ENCODE measurements around the gene NECTIN3.

The NECTIN3 gene, protein sequence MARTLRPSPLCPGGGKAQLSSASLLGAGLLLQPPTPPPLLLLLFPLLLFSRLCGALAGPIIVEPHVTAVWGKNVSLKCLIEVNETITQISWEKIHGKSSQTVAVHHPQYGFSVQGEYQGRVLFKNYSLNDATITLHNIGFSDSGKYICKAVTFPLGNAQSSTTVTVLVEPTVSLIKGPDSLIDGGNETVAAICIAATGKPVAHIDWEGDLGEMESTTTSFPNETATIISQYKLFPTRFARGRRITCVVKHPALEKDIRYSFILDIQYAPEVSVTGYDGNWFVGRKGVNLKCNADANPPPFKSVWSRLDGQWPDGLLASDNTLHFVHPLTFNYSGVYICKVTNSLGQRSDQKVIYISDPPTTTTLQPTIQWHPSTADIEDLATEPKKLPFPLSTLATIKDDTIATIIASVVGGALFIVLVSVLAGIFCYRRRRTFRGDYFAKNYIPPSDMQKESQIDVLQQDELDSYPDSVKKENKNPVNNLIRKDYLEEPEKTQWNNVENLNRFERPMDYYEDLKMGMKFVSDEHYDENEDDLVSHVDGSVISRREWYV

GRCh38 chr3:111071257-111072030, at the start of gene NECTIN3:
Gene NECTIN3 (plus strand): TSS chr3:111071816. CDS start chr3:111072018, 202 bp downstream.
- peak; percentile 46 to 57 for DNase-seq

DNA sequence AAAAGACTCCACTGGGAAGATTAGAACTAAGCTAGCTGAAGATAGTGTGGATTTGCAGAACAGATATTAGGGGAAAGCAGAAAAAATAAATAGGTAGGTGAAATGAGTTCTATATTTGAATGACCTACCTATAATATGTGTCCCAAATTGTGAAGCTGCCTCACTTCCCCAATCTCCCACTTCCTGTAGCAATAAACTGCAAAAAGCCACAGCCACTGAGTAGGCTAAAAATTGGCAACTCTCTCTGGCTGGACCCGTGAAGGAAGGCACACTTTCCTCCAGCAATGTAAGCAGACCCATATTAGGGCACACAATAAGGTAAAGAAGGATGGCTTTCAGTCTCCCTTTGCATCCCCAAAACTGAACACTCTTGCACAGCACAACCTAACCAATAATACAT, 43.7 kb upstream of the NECTIN3 start:
- DNase-seq = no peak

GRCh38 chr3:111031538-111031937, 40.1 kb upstream of the NECTIN3 start:
- no peak for DNase-seq

DNA sequence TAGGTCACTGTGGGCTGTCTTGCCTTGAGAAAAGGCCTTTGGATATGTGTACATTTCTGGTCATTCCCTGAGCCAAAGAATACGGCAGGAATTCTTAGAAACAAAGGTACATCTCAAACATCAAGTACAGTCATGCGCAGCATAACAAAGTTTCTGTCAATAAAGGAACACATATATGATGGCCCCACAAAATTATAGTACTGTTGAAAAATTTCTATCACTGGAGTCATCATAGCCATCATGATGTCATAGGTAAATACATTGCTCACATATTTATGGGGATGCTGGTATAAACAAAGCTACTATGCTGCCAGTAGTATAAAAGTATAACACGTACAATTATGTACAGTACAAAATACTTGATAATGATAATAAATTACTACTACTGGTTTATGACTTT, 38.9 kb upstream of the NECTIN3 start:
- DNase-seq = no peak

- DNase-seq = no peak
Observed at GRCh38 chr3:111033470-111034050, 38.1 kb upstream of the NECTIN3 start.

GRCh38 chr3:111035316-111035715, 36.3 kb upstream of the NECTIN3 start:
- no peak for DNase-seq

GRCh38 chr3:111035902-111036301, 35.7 kb upstream of the NECTIN3 start:
- DNase-seq = no peak

GRCh38 chr3:111040959-111041358, 30.7 kb upstream of the NECTIN3 start:
- DNase-seq = no peak

- no peak for DNase-seq
Observed at GRCh38 chr3:111045564-111045963, 26.1 kb upstream of the NECTIN3 start.

DNA sequence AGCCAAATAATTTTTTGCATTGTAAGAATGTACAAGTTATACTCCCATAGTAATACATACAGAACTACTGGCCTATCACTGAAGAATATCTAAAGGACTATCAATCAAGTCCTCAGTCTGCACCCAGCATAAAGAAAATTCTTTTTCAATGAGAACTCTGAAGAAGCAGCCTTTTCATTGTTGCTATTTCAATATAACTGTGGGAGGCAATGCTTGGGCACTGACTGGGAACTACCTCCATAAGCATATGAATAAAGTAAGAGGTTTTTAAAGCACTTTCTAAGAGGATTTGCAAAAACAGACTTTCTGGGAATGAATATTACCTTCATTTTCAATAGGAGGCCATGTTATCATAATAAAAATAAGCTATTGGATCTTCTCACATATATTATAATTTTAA, 24.6 kb upstream of the NECTIN3 start:
- no peak for DNase-seq

DNA sequence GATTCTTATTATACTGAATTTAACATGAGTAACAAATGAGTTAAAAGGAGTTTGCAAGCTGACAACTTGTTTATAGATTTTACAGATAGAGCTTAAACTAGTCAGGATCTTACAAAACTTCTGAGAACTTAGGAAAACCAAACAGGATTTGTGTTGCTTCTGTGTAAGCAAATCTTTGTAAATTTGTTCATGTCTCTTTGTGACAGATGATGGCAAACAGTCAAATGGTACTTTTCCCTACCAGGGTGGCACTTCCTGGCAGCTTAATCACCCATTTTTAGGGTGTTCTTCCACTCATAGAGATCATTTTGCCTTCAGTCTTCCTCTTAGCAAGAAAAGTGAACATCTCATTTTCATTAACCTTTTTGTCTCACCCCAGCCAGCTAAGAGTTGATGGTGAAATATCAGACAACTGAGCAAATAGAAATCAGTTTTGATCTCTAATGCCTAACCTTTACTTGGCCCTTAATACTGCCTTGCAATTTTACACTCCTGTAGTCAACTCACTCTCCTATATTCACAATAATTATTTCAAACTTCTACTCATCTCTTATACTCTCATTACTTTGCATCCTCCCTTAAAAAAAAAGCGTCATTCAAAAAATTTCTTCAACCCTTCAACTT, 23.7 kb upstream of the NECTIN3 start:
- DNase-seq = no peak

DNA sequence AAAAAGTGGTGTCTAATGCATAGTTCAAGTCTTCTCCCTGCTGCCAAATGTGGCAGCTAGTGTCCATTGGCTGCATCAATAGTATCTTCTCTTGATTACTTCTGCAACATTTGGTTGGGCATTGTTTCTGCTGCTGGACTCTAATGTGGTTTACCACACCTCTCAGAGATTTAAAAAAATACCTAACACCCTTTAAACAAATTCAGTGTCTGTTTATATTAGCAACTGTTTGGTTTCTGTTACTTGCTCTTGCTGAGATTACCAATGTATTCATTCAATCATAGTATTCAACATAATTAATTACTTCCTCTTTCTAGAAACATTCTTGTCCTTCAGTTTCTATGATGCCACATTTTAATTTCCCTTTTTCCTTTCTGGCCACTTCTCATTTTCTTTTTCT, 20.3 kb upstream of the NECTIN3 start:
- DNase-seq = peak in 1 of 2 donors; percentile 9

GRCh38 chr3:111068574-111068973, 3.0 kb upstream of the NECTIN3 start:
- no peak for DNase-seq

DNA sequence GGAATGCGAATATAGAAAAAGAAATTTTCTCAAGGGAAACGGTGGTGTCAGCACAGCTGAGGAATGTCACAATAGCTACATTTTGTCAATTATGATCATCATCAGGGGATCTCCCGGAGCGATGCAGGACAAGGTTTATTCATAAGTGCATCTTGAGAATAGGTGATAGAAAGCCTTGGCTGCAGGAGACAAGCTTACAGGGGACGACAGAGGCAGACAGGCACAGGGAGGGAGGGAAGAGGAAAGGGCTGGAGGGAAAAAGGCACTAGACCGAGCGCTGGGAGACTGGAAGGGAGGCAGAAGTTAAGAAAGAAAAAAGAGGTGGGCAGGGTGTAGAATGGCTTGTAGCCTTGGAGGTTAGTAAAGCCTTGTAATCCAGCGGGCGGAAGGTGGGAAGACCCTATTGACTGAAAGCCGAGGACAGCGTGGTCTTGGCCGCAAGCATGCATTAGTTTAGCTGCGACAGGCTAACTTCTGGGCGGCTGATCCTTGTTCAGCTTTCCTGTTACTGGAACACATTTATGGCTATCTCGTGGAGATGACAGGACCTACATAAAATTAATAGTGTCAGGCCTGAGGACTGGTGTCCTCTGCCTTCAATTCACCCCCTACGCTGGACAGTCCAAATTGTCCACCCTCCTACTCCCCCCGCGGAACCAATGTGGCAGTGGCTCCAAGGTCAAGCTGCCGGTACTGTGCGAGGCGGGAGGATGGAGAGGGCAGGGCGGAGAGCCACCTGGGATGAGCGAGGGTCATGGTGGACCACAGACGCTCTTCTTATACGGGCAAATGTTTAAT, 1.4 kb upstream of the NECTIN3 start:
- DNase-seq = no peak

- DNase-seq = peak in 1 of 2 donors; percentile 16
Observed at GRCh38 chr3:111070772-111071256, 802 bp upstream of the NECTIN3 start.

DNA sequence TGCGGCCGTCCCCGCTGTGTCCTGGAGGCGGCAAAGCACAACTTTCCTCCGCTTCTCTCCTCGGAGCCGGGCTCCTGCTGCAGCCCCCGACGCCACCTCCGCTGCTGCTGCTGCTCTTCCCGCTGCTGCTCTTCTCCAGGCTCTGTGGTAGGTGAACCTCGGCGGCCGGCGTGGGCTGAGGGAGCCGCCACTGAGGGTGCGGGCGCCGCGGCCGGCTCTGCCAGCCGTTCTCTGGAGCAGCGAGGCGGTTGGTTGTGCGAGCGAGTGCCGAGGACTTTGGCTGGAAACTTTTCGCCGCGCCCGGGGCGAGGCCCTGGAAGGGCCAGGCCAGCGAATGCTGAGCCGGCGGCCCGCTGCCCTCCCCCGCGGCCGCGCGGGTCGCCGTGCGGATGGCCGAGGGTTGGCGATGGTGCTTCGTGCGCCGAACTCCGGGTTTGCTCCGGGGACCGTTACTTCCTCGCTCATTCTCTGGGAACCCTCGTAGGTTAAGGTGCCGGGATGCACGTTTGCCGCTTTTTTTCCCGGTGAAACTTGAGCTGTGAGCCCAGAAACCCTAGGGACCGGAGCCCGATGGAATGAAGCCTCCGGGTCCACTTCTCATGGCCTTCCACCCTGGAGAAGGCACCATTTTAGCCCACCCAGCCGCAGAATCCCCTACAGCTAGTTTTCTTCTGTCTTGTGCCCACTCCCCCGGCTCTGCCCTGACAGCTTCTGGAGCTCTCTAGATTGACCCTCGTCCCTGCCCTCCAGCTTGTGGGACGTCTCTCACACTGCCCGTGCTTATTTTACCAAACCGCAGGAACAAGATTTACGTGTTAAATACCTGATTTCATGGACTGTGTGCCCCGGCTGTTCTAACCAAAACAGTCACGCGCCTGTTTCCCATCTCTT, 660 bp downstream of the NECTIN3 start:
- DNase-seq = no peak

DNA sequence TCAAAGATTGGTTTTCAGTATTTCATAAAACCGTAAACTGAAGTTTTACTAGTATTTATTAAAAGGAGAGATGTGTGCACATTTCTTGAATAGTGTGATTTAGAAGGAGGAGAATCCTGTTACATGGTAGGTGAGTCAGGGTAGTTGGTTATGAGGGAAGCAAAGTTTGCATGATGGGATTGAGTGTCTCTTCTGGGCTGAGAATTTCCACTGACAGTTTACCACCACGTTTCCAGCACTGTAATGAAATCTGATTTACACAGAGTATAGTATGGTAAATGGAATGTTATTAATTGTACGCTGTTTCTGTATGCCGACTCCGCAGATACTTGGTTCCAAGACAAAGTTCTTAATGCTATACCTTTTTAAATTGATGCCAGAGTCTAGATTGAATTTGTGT, 1.6 kb downstream of the NECTIN3 start:
- no peak for DNase-seq

DNA sequence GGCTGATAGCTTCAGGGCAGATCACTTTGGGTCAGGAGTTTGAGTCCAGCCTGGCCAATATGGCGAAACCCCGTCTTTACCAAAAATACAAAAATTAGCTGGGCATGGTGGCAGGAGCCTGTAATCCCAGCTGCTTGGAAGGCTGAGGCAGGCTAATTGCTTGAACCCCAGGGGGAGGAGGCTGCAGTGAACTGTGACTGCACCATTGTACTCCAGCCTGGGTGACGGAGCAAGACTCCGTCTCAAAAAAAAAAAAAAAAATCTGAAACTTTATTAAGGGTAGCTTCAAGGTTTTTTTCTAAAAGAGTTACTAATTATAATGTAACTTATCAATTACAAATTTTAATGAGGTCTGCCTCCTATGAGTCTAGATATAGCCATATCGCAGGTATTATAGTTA, 5.1 kb downstream of the NECTIN3 start:
- DNase-seq = no peak

DNA sequence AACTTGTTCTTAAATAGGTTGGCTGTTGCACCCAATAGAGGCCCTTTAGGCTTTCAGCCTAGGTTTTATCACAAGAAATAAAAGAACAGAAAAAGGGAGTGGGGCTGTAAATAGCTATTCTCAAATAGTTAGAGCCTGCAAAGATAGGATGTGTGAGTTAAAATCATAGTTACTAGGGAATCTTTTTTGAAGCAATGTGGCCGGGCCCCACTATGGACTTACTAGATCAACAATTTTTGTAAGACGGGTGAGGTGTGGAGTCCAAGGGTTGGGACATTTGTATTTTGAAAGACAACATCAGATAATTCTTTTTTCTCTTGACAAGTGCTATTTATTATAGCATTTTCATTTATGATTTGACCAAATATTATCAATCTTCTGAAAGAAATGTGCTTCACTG, 5.8 kb downstream of the NECTIN3 start:
- no peak for DNase-seq

DNA sequence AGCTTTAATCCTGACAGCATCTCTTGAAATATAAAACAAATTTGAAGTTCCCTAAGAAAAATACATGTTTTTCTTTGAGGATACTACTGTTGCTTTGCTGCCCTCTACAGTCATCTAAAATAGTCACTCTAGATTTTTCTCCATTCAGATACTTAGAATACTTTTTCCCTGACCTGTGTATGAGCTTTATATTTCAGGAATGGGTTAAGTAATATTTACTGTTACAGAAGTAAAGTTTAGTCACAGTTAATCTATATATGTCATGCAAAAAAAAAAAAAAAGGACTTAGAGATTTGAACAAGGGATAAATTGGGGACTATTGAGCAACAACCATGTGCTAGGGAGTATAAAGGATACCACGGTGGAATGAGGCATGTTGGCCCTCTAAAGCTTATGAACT, 8.8 kb downstream of the NECTIN3 start:
- DNase-seq = peak in 1 of 2 donors; percentile 22

DNA sequence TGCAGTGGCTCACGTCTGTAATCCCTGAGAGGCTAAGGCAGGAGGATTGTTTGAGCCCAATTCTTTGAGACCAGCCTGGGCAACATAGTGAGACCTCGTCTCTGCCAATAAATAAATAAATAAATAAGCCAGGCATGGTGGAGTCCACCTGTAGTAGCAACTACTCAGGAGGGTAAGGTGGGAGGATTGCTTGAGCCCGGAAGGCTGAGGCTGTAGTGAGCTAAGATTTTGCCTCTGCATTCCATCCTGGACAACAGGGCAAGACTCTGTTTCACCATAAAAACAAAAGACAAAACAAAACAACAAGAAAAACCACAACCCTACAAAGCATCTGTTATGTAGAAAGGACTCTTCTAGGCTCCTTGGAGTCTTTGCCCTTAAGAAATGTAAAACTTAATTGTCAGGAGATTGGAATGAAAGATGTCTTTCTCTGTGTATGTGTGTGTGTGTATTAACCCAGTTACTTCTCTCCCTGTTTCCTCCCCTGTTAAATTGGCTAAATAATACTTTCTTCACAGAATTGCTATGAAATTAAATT, 9.5 kb downstream of the NECTIN3 start:
- DNase-seq = no peak

All from inflammatory macrophage treated with lipopolysaccharide for 1 hour (primary cell).